Measurements from ENCODE around the gene POLR1C.

POLR1C gene

DNA sequence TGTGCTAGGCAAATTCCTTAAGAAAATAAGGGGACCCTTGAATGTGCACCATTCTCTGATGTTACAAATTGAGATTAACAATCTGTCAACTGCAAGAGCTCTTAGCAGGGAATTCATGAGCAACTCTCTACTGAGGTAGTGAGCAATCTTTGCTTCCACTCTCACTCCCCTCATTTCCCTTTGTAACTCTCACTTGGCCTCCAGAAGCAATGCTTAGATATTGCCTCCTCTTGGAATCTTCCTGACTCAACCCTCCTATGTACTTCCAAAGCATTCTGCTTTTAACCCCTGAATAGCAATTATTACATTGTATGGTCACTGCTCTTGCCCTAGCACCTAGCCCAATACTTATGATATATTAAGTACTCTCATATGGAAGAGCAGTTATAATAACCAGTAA is 42.4 kb downstream of the POLR1C start:
- no peak for DNase-seq (ENCODE audit: low read depth)
- no peak overlapping the region for H3K4me3 ChIP-seq (ENCODE audit: low read depth, low read length)
- in situ Hi-C loops (cut with HindIII; ENCODE audit: low sequenced_read_pairs) = no loop called here
- TF ChIP-seq, protein P1, sequence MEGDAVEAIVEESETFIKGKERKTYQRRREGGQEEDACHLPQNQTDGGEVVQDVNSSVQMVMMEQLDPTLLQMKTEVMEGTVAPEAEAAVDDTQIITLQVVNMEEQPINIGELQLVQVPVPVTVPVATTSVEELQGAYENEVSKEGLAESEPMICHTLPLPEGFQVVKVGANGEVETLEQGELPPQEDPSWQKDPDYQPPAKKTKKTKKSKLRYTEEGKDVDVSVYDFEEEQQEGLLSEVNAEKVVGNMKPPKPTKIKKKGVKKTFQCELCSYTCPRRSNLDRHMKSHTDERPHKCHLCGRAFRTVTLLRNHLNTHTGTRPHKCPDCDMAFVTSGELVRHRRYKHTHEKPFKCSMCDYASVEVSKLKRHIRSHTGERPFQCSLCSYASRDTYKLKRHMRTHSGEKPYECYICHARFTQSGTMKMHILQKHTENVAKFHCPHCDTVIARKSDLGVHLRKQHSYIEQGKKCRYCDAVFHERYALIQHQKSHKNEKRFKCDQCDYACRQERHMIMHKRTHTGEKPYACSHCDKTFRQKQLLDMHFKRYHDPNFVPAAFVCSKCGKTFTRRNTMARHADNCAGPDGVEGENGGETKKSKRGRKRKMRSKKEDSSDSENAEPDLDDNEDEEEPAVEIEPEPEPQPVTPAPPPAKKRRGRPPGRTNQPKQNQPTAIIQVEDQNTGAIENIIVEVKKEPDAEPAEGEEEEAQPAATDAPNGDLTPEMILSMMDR (IDR thresholded peaks at IDR 0.05; ENCODE audit: low read depth, low read length, missing control alignments) = no peak

DNA sequence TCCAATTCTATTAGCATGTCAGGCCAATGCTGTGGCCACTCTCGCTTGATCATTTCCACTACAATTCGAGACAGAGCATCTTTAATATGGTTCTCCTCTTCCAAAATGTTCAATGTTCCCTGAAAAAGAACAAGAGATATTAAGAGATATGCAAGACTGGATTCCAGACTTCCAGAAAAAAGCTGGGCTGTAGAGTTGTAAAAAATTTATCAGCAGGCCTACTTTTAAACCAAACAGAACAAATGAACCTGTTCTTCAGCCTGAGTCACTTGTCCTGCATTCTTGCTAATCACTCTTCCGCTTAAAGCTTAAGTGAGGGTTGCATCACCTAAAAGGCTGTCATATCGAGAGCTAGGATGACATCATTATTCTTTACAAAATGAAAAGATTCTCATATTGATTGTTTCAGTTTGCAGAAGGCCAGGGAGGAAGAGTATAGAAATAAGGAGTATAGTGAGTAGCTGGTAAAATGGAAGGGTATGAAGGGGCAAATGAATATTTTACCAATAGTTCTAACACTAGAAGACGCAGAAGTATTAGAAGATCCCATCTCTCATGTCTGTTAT is 54.1 kb downstream of the POLR1C start:
- no peak overlapping the region for H3K4me3 ChIP-seq (ENCODE audit: low read depth, low read length)
- in situ Hi-C loops (cut with HindIII; ENCODE audit: low sequenced_read_pairs) = no loop called here
- DNase-seq (ENCODE audit: low read depth) = no peak
- TF ChIP-seq, protein P1 (IDR thresholded peaks at IDR 0.05; ENCODE audit: low read depth, low read length, missing control alignments) = no peak
